Colonic mucosa (tissue), 4 donors: Measurements from ENCODE around the gene ACTN3. TPM values are rescaled to one million over a fixed set of nuclear protein-coding genes. Genes with fewer than 3 reads are reported as not detected.

Experiments
- DNase-seq: peaks from one replicate; pipeline ENCODE4 v3.0.0-alpha.2; 2020
- H3K27ac ChIP-seq: fragments of 200-600 bp; one replicate; pipeline ENCODE4 v1.8.0; 2021
- H3K27me3 ChIP-seq: fragments of 200-600 bp; one replicate; pipeline ENCODE4 v1.8.0; 2021
- H3K36me3 ChIP-seq: fragments of 200-600 bp; one replicate; pipeline ENCODE4 v1.8.0; 2021
- H3K4me1 ChIP-seq: fragments of 200-600 bp; one replicate; pipeline ENCODE4 v1.8.0; 2021; ENCODE audit warnings: mild to moderate bottlenecking
- H3K4me3 ChIP-seq: fragments of 200-600 bp; one replicate; pipeline ENCODE4 v1.8.0; 2021
- H3K9ac ChIP-seq, 2 donors: one replicate each; pipeline ENCODE4 v1.7.0; 2013; ENCODE audit warnings: control low read depth in 2 of 2, low read depth in 2 of 2, low read length in 2 of 2
- H3K9me3 ChIP-seq: fragments of 200-600 bp; one replicate; pipeline ENCODE4 v1.8.0; 2021
- CTCF ChIP-seq: fragments of 200-600 bp; IDR thresholded peaks from one replicate; pipeline ENCODE4 v1.8.0; 2022; ENCODE audit warnings: antibody characterized with exemption, mild to moderate bottlenecking
- intact Hi-C: fragments of 100-400 bp; cut with DNase I; formaldehyde crosslinking; loops from one replicate; pipeline ENCODE4 v1.14.1; 2022
- total RNA-seq, 2 donors: library from RNA; stranded (reverse); fragmentation: NEBNext Ultra II Directional in 1 of 2; extraction: Animal tissue kit (Norgen Biotek cat#: 25700) in 1 of 2; gene quantifications; one replicate each; pipeline ENCODE4 v1.2.1, GENCODE V29; 2021
- donor health status: healthy.
- donor health status: DM: no; HTN: no; CAD: no.
- donor health status: DM: no; HTN: no; CAD: no.

Gene ACTN3
- total RNA-seq, 2 donors from 2014 or later: 0.11 TPM; not detected in 1

- Histone ChIP-seq H3K4me3 (peak within 1 kb of the TSS; percentile 88), H3K4me1 (peaks cover 12% of the 10 kb centered on the region), H3K27me3 (no peaks in the 10 kb centered on the region), H3K36me3 (no peaks in the 10 kb centered on the region), H3K9ac (peak within 1 kb of the TSS; percentile 76 to 95), H3K9me3 (no peaks in the 10 kb centered on the region), H3K27ac (peak within 1 kb of the TSS; percentile 70)
- TF ChIP-seq CTCF: no peak
- DNase-seq: peak; percentile 97
- intact Hi-C loops: no loop called here
Measured at GRCh38 chr11:66545701-66546367, 869 bp upstream of the ACTN3 start, which contains the start of gene ZDHHC24. Gene ZDHHC24 (minus strand): TSS chr11:66546048. CDS start chr11:66546003, 45 bp downstream.

- DNase-seq: no peak
- Histone ChIP-seq H3K27me3 (no peaks in the 10 kb centered on the region), H3K4me3 (peak overlapping the region; percentile 88), H3K36me3 (no peaks in the 10 kb centered on the region), H3K4me1 (peaks cover 12% of the 10 kb centered on the region), H3K9me3 (no peaks in the 10 kb centered on the region), H3K27ac (no peak overlapping the region), H3K9ac (peak overlapping the region in 1 of 2 donors; percentile 24)
- intact Hi-C loops: no loop called here
- TF ChIP-seq CTCF: no peak
Measured at GRCh38 chr11:66546966-66547661, 411 bp downstream of the ACTN3 start.

- Histone ChIP-seq H3K9ac (no peak overlapping the region), H3K27ac (no peak overlapping the region), H3K27me3 (no peaks in the 10 kb centered on the region), H3K36me3 (no peaks in the 10 kb centered on the region), H3K4me3 (no peak overlapping the region), H3K4me1 (peaks cover 12% of the 10 kb centered on the region), H3K9me3 (no peaks in the 10 kb centered on the region)
- intact Hi-C loops: no loop called here
- TF ChIP-seq CTCF: no peak
- DNase-seq: no peak
Measured at GRCh38 chr11:66547662-66548009, 933 bp downstream of the ACTN3 start.

- Histone ChIP-seq H3K27me3 (no peaks in the 10 kb centered on the region), H3K36me3 (no peaks in the 10 kb centered on the region), H3K27ac (no peak overlapping the region), H3K4me3 (no peak overlapping the region), H3K9ac (no peak overlapping the region), H3K9me3 (no peaks in the 10 kb centered on the region), H3K4me1 (peaks cover 12% of the 10 kb centered on the region)
- DNase-seq: no peak
- TF ChIP-seq CTCF: no peak
- intact Hi-C loops: no loop called here
Measured at GRCh38 chr11:66548041-66548440, 1.3 kb downstream of the ACTN3 start.

- no peak overlapping the region for H3K9ac ChIP-seq
- intact Hi-C loops: no loop called here
- H3K27ac ChIP-seq: no peak overlapping the region
- DNase-seq: no peak
- H3K4me1 ChIP-seq: peaks cover 12% of the 10 kb centered on the region
- no peak for TF ChIP-seq CTCF
- no peaks in the 10 kb centered on the region for H3K27me3 ChIP-seq
- H3K36me3 ChIP-seq: no peaks in the 10 kb centered on the region
- no peaks in the 10 kb centered on the region for H3K9me3 ChIP-seq
- no peak overlapping the region for H3K4me3 ChIP-seq
Measured at GRCh38 chr11:66548774-66549630, 2.3 kb downstream of the ACTN3 start.
